Kidney (tissue), 14 donors: ENCODE results near the gene PGLYRP3. TPM values are rescaled to one million over a fixed set of nuclear protein-coding genes. Genes with fewer than 3 reads are reported as not detected.

Experiments
- DNase-seq, 5 donors: peaks; one replicate each; pipeline ENCODE4 v3.0.0-alpha.2; 2013 to 2020
- FAIRE-seq: peaks from 2 replicates; lab custom pipeline; 2012; peaks lifted over from hg19 to GRCh38; lab: Jason Lieb, UNC
- H3K27ac ChIP-seq, 2 donors: one replicate each; pipeline ENCODE4 v1.7.0; 2013; ENCODE audit warnings: low read depth in 2 of 2, low read length in 2 of 2, inconsistent platforms in 1 of 2
- H3K27me3 ChIP-seq: one replicate; pipeline ENCODE4 v1.7.1; 2013; ENCODE audit warnings: low read length, inconsistent platforms; ENCODE audit not compliant: control insufficient read depth, insufficient read depth
- H3K36me3 ChIP-seq, 3 donors: one replicate each; pipeline versions ENCODE4 v1.7.0 to v1.7.1; 2013; ENCODE audit warnings: low read length in 3 of 3, control low read depth in 1 of 3, inconsistent platforms in 1 of 3; ENCODE audit not compliant: insufficient read depth in 3 of 3, control insufficient read depth in 2 of 3
- H3K4me1 ChIP-seq, 3 donors: one replicate each; pipeline versions ENCODE4 v1.7.0 to v1.7.1; 2013; ENCODE audit warnings: low read length in 3 of 3, inconsistent platforms in 1 of 3, low read depth in 1 of 3; ENCODE audit not compliant: control insufficient read depth in 2 of 3, insufficient read depth in 2 of 3
- H3K4me3 ChIP-seq, 3 donors: one replicate each; pipeline versions ENCODE4 v1.7.0 to v1.8.1; 2013; ENCODE audit warnings: low read length in 3 of 3, control low read depth in 1 of 3, inconsistent platforms in 1 of 3
- H3K9ac ChIP-seq, 3 donors: one replicate each; pipeline versions ENCODE4 v1.7.0 to v1.7.1; 2013; ENCODE audit warnings: low read length in 3 of 3, control low read depth in 1 of 3, inconsistent platforms in 1 of 3
- H3K9me3 ChIP-seq, 3 donors: one replicate each; pipeline versions ENCODE4 v1.7.0 to v1.7.1; 2013; ENCODE audit warnings: low read length in 3 of 3, control low read depth in 1 of 3, inconsistent platforms in 1 of 3; ENCODE audit not compliant: control insufficient read depth in 2 of 3, insufficient read depth in 1 of 3
- CTCF ChIP-seq: IDR thresholded peaks from 3 replicates; pipeline ENCODE4 v1.5.1; 2012; ENCODE audit warnings: mild to moderate bottlenecking, moderate library complexity, borderline replicate concordance; ENCODE audit not compliant: insufficient read depth; ENCODE audit errors: extremely low read depth
- intact Hi-C: fragments of 100-400 bp; cut with DNase I; formaldehyde crosslinking; loops from one replicate; pipeline ENCODE4 v1.11.1; 2022
- polyA plus RNA-seq: library from polyadenylated mRNA; stranded (reverse); fragments of 350-450 nt; fragmentation: Illumina TruSeq; extraction: RNeasy Lipid Tissue Mini Kit (QIAGEN cat#74804); gene quantifications from one replicate; pipeline ENCODE4 v1.2.3, GENCODE V29; 2014; ENCODE audit warnings: low read depth, low replicate concordance; ENCODE audit not compliant: insufficient read depth
- total RNA-seq: library from RNA; stranded (reverse); fragmentation: NEBNext Ultra II Directional; extraction: Animal tissue kit (Norgen Biotek cat#: 25700); gene quantifications from one replicate; pipeline ENCODE4 v1.2.1, GENCODE V29; 2021
- donor health status: control.
- donor health status: control.
- donor health status: control.
- donor health status: control.
- donor health status: control.
- donor health status: DM: yes; HTN: yes; CAD: no.
- donor health status: Normal renal cell carcinoma (clear cell type).

The PGLYRP3 gene
- total and polyA plus RNA-seq, 2 donors from 2014 or later, result not detected

GRCh38 chr1:153346077-153346723 is 33.4 kb upstream of the PGLYRP3 start:
- H3K9me3 ChIP-seq, result no peaks in the 10 kb centered on the region
- H3K4me1 ChIP-seq, result no peaks in the 10 kb centered on the region
- FAIRE-seq, result no peak
- TF ChIP-seq CTCF, result no peak
- intact Hi-C loops, result no loop called here
- H3K9ac ChIP-seq, result no peak overlapping the region
- H3K36me3 ChIP-seq, result no peaks in the 10 kb centered on the region
- H3K27ac ChIP-seq, result no peak overlapping the region
- DNase-seq, result peak in 1 of 5 donors; percentile 7
- H3K4me3 ChIP-seq, result no peak overlapping the region
- H3K27me3 ChIP-seq, result no peaks in the 10 kb centered on the region

GRCh38 chr1:153345187-153346076 is 32.7 kb upstream of the PGLYRP3 start:
- Histone ChIP-seq H3K4me1 (no peaks in the 10 kb centered on the region), H3K9ac (no peak overlapping the region), H3K27ac (no peak overlapping the region), H3K27me3 (no peaks in the 10 kb centered on the region), H3K9me3 (no peaks in the 10 kb centered on the region), H3K4me3 (no peak overlapping the region), H3K36me3 (no peaks in the 10 kb centered on the region)
- FAIRE-seq (no peak), DNase-seq (peak in 1 of 5 donors; percentile 18)
- TF ChIP-seq CTCF, result no peak
- intact Hi-C loops, result no loop called here

- peak in 1 of 5 donors; percentile 14 for DNase-seq
- Histone ChIP-seq H3K27ac (no peak overlapping the region), H3K27me3 (no peaks in the 10 kb centered on the region), H3K4me3 (no peak overlapping the region), H3K36me3 (no peaks in the 10 kb centered on the region), H3K4me1 (no peaks in the 10 kb centered on the region), H3K9ac (no peak overlapping the region), H3K9me3 (no peaks in the 10 kb centered on the region)
- TF ChIP-seq CTCF, result no peak
- FAIRE-seq, result no peak
- intact Hi-C loops, result no loop called here
These were observed 31.9 kb upstream of the PGLYRP3 start for GRCh38 chr1:153344718-153345025.
